Measurements from ENCODE around the gene NF2. TPM values are rescaled to one million over a fixed set of nuclear protein-coding genes. Genes with fewer than 3 reads are reported as not detected.

Gene NF2
- total RNA-seq, 1 experiment from 2014 or later: 50.9 TPM

DNA sequence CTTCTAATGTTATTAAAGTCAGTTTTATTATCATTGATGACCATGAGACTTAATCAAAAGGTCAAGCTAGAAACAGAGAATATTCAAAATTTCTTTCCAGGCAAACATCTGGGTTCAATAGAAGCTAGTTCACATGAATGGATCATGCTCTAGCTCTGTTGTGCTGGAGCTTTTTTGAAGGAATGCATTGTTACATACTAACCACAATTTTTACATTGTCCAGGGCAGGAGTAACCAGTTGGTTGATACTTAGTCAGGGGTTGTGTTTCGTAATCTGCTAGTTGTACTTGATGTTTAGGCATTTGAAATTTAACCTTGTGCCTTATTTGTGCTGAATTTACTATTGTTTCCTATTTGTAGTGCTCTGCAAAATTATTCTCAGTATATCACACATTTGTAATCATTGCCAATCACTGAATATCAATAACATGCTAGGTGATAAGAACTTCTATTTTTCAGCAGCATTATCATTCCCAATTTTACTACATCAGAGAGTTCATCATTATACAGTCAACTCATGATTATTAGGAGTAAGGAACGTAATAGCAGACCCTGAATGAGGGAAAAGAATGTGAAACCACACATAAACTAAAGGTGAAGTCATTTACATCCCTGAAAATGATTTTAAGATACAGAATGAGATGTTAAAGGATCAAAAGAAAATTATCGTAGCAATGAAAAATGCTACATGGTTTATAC is 23.2 kb downstream of the NF2 start:
- Histone ChIP-seq H2BK12ac (ENCODE audit: insufficient read length, low read depth, low read length) (no peak overlapping the region), H3T11ph (ENCODE audit: low read length) (no peak overlapping the region), H3K4ac (ENCODE audit: low read depth, low read length) (no peak overlapping the region), H3K9ac (ENCODE audit: extremely low read depth, insufficient read length, low read length) (no peak overlapping the region), H2AK5ac (ENCODE audit: insufficient read length, low read length) (no peak overlapping the region), H3K9me3 (ENCODE audit: control insufficient read depth, low read depth, low read length) (no peaks in the 10 kb centered on the region), H3K14ac (ENCODE audit: insufficient read depth, low read length) (no peak overlapping the region), H4K8ac (replicated peaks; ENCODE audit: insufficient read length, low read depth, low read length) (no peak overlapping the region), H3K23me2 (ENCODE audit: insufficient read length, low read depth, low read length, poor library complexity, severe bottlenecking) (no peaks in the 10 kb centered on the region), H3K27me3 (ENCODE audit: insufficient read depth, low read length) (no peaks in the 10 kb centered on the region), H2BK20ac (ENCODE audit: low read depth, low read length, poor library complexity, severe bottlenecking) (no peak overlapping the region), H3K23ac (ENCODE audit: insufficient read length, low read depth, low read length) (no peak overlapping the region), H3K4me1 (ENCODE audit: insufficient read depth, low read length) (no peaks in the 10 kb centered on the region; the same call in 1 of the 2 replicates), H3K18ac (ENCODE audit: insufficient read length, low read depth, low read length) (no peak overlapping the region), H2BK5ac (ENCODE audit: insufficient read length, low read length) (no peak overlapping the region), H4K5ac (ENCODE audit: insufficient read length, low read depth, low read length) (no peak overlapping the region), H4K20me1 (ENCODE audit: control insufficient read depth, insufficient read depth, insufficient read length) (no peaks in the 10 kb centered on the region), H2BK120ac (ENCODE audit: low read depth, low read length, poor library complexity, severe bottlenecking) (no peak overlapping the region), H3K27ac (ENCODE audit: insufficient read length, low read depth, low read length) (no peak overlapping the region), H2AFZ (ENCODE audit: low read length) (no peak overlapping the region), H4K91ac (ENCODE audit: insufficient read length, low read depth, low read length) (no peak overlapping the region), H2BK15ac (ENCODE audit: low read depth, low read length) (no peak overlapping the region), H3K79me1 (ENCODE audit: insufficient read depth, low read depth, low read length, poor library complexity, severe bottlenecking) (no peaks in the 10 kb centered on the region), H3K79me2 (ENCODE audit: insufficient read depth, low read length) (peaks cover 3% of the 10 kb centered on the region; the same call in 1 of the 2 replicates), H3K4me2 (ENCODE audit: insufficient read depth, insufficient read length, low read length) (no peak overlapping the region), H3K56ac (ENCODE audit: insufficient read length, low read depth, low read length) (no peak overlapping the region)
- H3K4me1 Mint-ChIP-seq: peaks cover 22 to 35% of the 10 kb centered on the region in 2 experiments
- no peak overlapping the region for H3K4me3 Mint-ChIP-seq
- no peaks in the 10 kb centered on the region for H3K36me3 Mint-ChIP-seq (ENCODE audit: insufficient read depth in 1 of 3, low read depth in 3 of 3)
- H3K27me3 Mint-ChIP-seq (ENCODE audit: low read depth): no peaks in the 10 kb centered on the region
- H3K9me3 Mint-ChIP-seq: no peaks in the 10 kb centered on the region
- TF ChIP-seq, protein P1, sequence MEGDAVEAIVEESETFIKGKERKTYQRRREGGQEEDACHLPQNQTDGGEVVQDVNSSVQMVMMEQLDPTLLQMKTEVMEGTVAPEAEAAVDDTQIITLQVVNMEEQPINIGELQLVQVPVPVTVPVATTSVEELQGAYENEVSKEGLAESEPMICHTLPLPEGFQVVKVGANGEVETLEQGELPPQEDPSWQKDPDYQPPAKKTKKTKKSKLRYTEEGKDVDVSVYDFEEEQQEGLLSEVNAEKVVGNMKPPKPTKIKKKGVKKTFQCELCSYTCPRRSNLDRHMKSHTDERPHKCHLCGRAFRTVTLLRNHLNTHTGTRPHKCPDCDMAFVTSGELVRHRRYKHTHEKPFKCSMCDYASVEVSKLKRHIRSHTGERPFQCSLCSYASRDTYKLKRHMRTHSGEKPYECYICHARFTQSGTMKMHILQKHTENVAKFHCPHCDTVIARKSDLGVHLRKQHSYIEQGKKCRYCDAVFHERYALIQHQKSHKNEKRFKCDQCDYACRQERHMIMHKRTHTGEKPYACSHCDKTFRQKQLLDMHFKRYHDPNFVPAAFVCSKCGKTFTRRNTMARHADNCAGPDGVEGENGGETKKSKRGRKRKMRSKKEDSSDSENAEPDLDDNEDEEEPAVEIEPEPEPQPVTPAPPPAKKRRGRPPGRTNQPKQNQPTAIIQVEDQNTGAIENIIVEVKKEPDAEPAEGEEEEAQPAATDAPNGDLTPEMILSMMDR (conservative IDR thresholded peaks at IDR 0.05): no peak
- DNase-seq: no peak
- no peak overlapping the region for H3K27ac Mint-ChIP-seq
- WGBS (ENCODE audit: extremely low coverage, insufficient read length, low lambda C conversion rate): no CpG with 5 or more reads among the region's 3 CpGs

Data from H9 (cell line).